Endothelial cell of umbilical vein (primary cell): ENCODE data around the gene HP.

Experiments
- FOS ChIP-seq: IDR thresholded peaks from 2 replicates; pipeline ENCODE4 v1.6.1; 2011; ENCODE audit warnings: mild to moderate bottlenecking, low read length, moderate library complexity, borderline replicate concordance; ENCODE audit not compliant: insufficient read depth
- JUN ChIP-seq: IDR thresholded peaks from 2 replicates; pipeline ENCODE4 v1.6.1; 2011; ENCODE audit warnings: borderline replicate concordance, low read depth; ENCODE audit not compliant: insufficient read length, insufficient read depth
- POLR2AphosphoS5 ChIP-seq: IDR thresholded peaks from 2 replicates; pipeline ENCODE4 v1.6.1; 2012; ENCODE audit warnings: low read depth, mild to moderate bottlenecking, control low read depth, low read length, moderate library complexity; ENCODE audit not compliant: insufficient read depth
- TF ChIP-seq, protein P1 (sequence below), 2 donors: IDR thresholded peaks; 1 replicate in 1 of 2; 2 replicates in 1 of 2; pipeline ENCODE4 v1.5.1; 2011; ENCODE audit warnings: low read length in 2 of 2, mild to moderate bottlenecking in 2 of 2, moderate library complexity in 2 of 2, control low read depth in 1 of 2, inconsistent platforms in 1 of 2, low read depth in 1 of 2; ENCODE audit not compliant: insufficient read depth in 1 of 2; ENCODE audit errors: extremely low read depth in 1 of 2

DNA sequence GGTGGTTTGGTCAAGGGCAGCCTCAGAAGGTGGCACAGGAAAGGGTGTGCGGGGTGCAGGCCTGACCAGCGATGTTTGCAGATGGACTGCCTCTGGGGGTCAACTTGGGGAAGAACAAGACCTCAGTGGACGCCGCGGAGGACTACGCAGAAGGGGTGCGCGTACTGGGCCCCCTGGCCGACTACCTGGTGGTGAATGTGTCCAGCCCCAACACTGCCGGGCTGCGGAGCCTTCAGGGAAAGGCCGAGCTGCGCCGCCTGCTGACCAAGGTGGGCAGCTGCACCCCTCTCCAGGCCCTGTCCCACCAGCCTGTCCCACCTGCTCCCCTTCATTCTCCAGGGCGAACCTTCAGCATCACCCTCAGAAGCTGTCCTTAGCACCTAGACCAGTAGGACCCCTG, 33.3 kb upstream of the HP start:
- TF ChIP-seq, protein P1, sequence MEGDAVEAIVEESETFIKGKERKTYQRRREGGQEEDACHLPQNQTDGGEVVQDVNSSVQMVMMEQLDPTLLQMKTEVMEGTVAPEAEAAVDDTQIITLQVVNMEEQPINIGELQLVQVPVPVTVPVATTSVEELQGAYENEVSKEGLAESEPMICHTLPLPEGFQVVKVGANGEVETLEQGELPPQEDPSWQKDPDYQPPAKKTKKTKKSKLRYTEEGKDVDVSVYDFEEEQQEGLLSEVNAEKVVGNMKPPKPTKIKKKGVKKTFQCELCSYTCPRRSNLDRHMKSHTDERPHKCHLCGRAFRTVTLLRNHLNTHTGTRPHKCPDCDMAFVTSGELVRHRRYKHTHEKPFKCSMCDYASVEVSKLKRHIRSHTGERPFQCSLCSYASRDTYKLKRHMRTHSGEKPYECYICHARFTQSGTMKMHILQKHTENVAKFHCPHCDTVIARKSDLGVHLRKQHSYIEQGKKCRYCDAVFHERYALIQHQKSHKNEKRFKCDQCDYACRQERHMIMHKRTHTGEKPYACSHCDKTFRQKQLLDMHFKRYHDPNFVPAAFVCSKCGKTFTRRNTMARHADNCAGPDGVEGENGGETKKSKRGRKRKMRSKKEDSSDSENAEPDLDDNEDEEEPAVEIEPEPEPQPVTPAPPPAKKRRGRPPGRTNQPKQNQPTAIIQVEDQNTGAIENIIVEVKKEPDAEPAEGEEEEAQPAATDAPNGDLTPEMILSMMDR (IDR thresholded peaks at IDR 0.05; ENCODE audit: extremely low read depth in 1 of 2, insufficient read depth in 1 of 2, low read depth in 1 of 2, low read length in 2 of 2), result peak; percentile 20 to 61
- no peak for TF ChIP-seq JUN
- no peak for TF ChIP-seq POLR2AphosphoS5
- TF ChIP-seq FOS, result no peak
